Ovary (tissue), 9 donors: ENCODE measurements around the gene CSTF3. TPM values are rescaled to one million over a fixed set of nuclear protein-coding genes. Genes with fewer than 3 reads are reported as not detected.

ENCODE experiments used
- DNase-seq, 5 donors: peaks; one replicate each; pipeline ENCODE4 v3.0.0-alpha.2; 2019 to 2020
- H3K27ac ChIP-seq, 2 donors: fragments of 200-600 bp; one replicate each; pipeline versions ENCODE4 v1.5.1 to v1.8.0; 2019 to 2022
- H3K27me3 ChIP-seq: fragments of 200-600 bp; one replicate; pipeline ENCODE4 v1.8.0; 2022
- H3K36me3 ChIP-seq: fragments of 200-600 bp; sonication (generic); one replicate; pipeline ENCODE4 v1.5.1; 2019
- H3K4me1 ChIP-seq: one replicate; pipeline ENCODE4 v1.8.1; 2013; ENCODE audit warnings: mild to moderate bottlenecking, moderate library complexity; ENCODE audit not compliant: insufficient read depth
- H3K4me3 ChIP-seq: fragments of 200-600 bp; sonication (generic); one replicate; pipeline ENCODE4 v1.5.1; 2017
- H3K9me3 ChIP-seq, 2 donors: fragments of 200-600 bp in 1 of 2; sonication (generic) in 1 of 2; one replicate each; pipeline versions ENCODE4 v1.5.1 to v1.8.1; 2013 to 2019; ENCODE audit warnings: mild to moderate bottlenecking in 1 of 2, moderate library complexity in 1 of 2
- EP300 ChIP-seq: sonication (generic); formaldehyde crosslinking; IDR thresholded peaks from one replicate; pipeline ENCODE4 v1.6.1; 2017; ENCODE audit warnings: antibody characterized with exemption
- POLR2A ChIP-seq: fragments of 450-650 bp; IDR thresholded peaks from one replicate; pipeline ENCODE4 v1.6.1; 2017; ENCODE audit warnings: antibody characterized with exemption, mild to moderate bottlenecking, moderate library complexity
- WGBS, 3 donors: extraction: QIAGEN DNeasy Blood & Tissue Kit in 1 of 3; methylation state at CpG; one replicate each; pipeline versions ENCODE4 v1.1.5 to v1.1.7; 2013 to 2017; 5-methylcytosine and 5-hydroxymethylcytosine counted together
- intact Hi-C, 4 donors: fragments of 100-400 bp; cut with DNase I; formaldehyde crosslinking; loops; one replicate each; pipeline versions ENCODE4 v1.11.0 to v1.15.1; 2022 to 2023
- polyA plus RNA-seq, 2 donors: library from polyadenylated mRNA; stranded (reverse); fragments of 200-250 nt in 1 of 2; fragments of 350-450 nt in 1 of 2; fragmentation: Illumina TruSeq in 1 of 2; extraction: RNeasy Lipid Tissue Mini Kit (QIAGEN cat#74804) in 1 of 2; gene quantifications; one replicate each; pipeline ENCODE4 v1.2.3, GENCODE V29; 2013 to 2014
- total RNA-seq, 7 donors: library from RNA; depleted of rRNA in 2 of 7; stranded (reverse); fragments of >200 nt in 2 of 7; fragmentation: NEBNext Ultra II Directional in 3 of 7; extraction: Animal tissue kit (Norgen Biotek cat#: 25700) in 3 of 7; gene quantifications; one replicate each; pipeline versions ENCODE4 v1.1.0 to v1.2.4, GENCODE V29; 2016 to 2023
- TF ChIP-seq, protein P1 (sequence below), 3 donors: fragments of 450-650 bp in 2 of 3; fragments of 200-600 bp in 1 of 3; IDR thresholded peaks; one replicate each; pipeline versions ENCODE4 v1.5.1 to v1.8.0; 2016 to 2022; ENCODE audit warnings: antibody characterized with exemption in 3 of 3, mild to moderate bottlenecking in 1 of 3
- donor health status: DM: no; HTN: no; CAD: no; lungs with moderate emphysema.
- donor health status: DM: no; HTN: no; CAD: no.
- donor health status: Bipolar disorder and iron deficiency.
- donor health status: DM: yes; HTN: yes; CAD: no.
- donor health status: DM: no; HTN: no; CAD: no.
- donor health status: DM: yes; HTN: yes; CAD: no.

Gene CSTF3
- total and polyA plus RNA-seq, 9 donors, result 7.4 to 28.8 (median 23.7) TPM

DNA sequence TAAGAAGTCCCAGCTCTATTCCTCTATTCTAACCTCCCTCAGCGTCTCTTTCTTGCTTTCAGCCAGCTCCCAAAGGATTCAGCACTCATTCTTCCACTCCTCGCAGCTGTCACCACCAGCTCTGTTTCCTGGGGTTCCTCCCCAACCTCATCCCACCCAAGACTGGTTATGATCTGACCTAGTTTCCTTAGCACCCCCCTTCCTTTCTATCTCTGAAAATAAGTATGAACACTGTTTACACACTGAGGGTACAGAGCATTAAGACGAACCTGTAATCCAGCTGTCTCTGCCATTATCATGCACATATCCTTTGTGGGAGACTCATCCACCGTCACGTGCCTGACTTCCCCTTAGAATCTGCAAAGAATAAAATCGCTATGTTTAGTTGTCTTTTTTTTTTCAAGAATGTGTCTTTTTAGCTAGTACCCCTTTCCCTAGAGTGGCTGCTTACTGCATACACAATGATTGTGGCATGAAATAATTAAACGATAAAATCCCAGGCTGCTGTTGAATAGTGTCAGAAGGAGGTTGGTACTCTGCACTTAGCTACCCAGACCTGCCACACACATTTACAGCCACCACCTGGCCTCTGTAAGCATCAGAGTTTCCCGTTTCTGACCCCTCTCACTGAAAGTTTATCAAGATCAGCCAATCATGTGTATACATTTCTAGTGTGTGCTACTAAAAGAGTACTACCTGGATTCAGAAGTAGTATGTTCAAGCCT, 26.9 kb upstream of the CSTF3 start:
- no peaks in the 10 kb centered on the region for H3K27me3 ChIP-seq
- 46 to 48% (median 47%) methylated on average over 8 of the region's 8 CpGs for WGBS, 3 donors
- no peaks in the 10 kb centered on the region for H3K9me3 ChIP-seq
- no peak overlapping the region for H3K27ac ChIP-seq
- no peaks in the 10 kb centered on the region for H3K4me1 ChIP-seq
- TF ChIP-seq EP300 (no peak), POLR2A (no peak)
- TF ChIP-seq, protein P1, sequence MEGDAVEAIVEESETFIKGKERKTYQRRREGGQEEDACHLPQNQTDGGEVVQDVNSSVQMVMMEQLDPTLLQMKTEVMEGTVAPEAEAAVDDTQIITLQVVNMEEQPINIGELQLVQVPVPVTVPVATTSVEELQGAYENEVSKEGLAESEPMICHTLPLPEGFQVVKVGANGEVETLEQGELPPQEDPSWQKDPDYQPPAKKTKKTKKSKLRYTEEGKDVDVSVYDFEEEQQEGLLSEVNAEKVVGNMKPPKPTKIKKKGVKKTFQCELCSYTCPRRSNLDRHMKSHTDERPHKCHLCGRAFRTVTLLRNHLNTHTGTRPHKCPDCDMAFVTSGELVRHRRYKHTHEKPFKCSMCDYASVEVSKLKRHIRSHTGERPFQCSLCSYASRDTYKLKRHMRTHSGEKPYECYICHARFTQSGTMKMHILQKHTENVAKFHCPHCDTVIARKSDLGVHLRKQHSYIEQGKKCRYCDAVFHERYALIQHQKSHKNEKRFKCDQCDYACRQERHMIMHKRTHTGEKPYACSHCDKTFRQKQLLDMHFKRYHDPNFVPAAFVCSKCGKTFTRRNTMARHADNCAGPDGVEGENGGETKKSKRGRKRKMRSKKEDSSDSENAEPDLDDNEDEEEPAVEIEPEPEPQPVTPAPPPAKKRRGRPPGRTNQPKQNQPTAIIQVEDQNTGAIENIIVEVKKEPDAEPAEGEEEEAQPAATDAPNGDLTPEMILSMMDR (IDR thresholded peaks at IDR 0.05), result no peak
- no peak overlapping the region for H3K4me3 ChIP-seq
- no peaks in the 10 kb centered on the region for H3K36me3 ChIP-seq
- intact Hi-C loops, result no loop called here
- no peak for DNase-seq

DNA sequence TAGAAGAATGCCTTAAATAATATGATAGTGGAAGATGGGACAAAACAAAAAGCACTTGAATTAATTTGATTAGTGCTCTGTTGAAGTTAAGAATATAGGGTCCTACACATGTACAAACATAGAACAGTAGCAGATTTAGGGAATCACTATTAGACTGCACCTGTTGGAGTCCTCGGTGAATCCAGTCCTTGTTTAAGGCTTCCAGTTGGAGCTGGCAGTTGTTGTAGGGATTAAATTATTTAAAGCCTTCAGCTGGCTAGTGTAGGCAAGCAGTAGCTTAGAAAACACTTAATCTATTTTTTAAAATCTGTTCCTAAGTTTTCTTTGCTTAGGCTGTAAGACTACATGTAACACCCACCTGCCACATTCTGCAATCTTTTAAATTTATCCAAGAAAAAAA, 24.5 kb upstream of the CSTF3 start:
- Histone ChIP-seq H3K4me3 (no peak overlapping the region), H3K9me3 (no peaks in the 10 kb centered on the region), H3K27ac (no peak overlapping the region), H3K36me3 (no peaks in the 10 kb centered on the region), H3K27me3 (no peaks in the 10 kb centered on the region), H3K4me1 (no peaks in the 10 kb centered on the region)
- no peak for TF ChIP-seq POLR2A
- no peak for TF ChIP-seq EP300
- TF ChIP-seq, protein P1 (IDR thresholded peaks at IDR 0.05), result no peak
- no peak for DNase-seq
- 79 to 82% (median 80%) methylated on average over 1 of the region's 1 CpG for WGBS, 3 donors
- intact Hi-C loops, result no loop called here

DNA sequence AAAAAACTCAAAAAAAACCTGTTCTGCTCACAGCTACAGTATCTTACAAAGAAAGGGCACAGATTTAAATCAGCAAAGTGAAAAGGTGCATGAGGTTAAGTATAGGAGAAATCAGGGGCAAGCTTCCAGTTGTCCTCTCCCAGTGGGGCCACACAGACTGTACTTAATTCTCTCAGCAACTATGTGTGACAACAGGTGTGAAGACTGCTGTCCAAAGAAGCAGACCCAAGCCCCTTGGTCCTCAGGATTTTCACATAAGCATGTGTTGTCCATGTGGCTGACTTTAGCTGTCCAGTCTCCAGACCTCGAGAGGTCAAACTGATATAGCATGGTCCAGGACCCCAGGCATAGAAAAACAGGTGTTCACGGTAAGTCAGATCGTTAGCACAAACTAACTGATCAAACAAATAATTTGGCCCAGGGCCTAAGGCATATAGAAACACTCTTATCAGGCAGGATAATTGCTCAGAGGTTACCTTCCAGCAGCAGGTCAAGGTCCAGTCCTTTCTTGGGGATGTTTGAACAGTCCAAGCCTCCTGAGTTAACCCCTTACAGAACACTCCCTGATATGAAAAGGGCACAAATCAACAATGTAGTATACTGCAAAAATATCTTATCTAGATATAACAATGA, 21.1 kb upstream of the CSTF3 start:
- no peak overlapping the region for H3K27ac ChIP-seq
- WGBS, 3 donors, result 28 to 40% (median 30%) methylated on average over 3 of the region's 3 CpGs

DNA sequence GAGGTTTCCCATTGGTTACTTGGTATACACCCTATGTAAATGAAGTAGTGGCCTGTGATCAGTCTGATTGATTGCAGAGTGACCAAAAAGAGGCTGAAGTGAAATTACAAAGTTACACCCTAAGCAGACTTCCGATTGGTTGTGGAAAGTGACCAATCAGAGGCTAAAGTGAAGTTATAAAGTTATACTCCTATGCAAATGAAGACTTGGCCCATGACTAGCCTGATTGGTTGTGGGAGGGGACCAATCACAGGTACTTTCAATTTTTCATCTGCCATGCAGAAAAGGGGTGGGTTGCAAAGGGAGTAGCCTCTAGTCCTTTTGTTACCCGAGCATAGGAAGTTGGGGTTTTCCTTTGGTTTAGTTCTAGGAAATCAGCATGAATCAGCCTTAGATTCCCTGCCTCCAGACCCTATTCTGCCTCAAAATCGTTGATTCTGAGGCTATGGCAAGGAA, 18.1 kb upstream of the CSTF3 start:
- TF ChIP-seq POLR2A, result no peak
- TF ChIP-seq EP300, result no peak
- TF ChIP-seq, protein P1 (IDR thresholded peaks at IDR 0.05), result no peak
- no peaks in the 10 kb centered on the region for H3K36me3 ChIP-seq
- H3K9me3 ChIP-seq, result no peaks in the 10 kb centered on the region
- DNase-seq, result no peak
- WGBS, 3 donors, result 74 to 79% (median 78%) methylated on average over 3 of the region's 3 CpGs
- no peaks in the 10 kb centered on the region for H3K27me3 ChIP-seq
- H3K4me3 ChIP-seq, result no peak overlapping the region
- H3K27ac ChIP-seq, result no peak overlapping the region
- no peaks in the 10 kb centered on the region for H3K4me1 ChIP-seq
- intact Hi-C loops, result no loop called here

More for the DNA sequence above, 21.1 kb upstream of the CSTF3 start:
- no peaks in the 10 kb centered on the region for H3K27me3 ChIP-seq
- no peaks in the 10 kb centered on the region for H3K4me1 ChIP-seq
- intact Hi-C loops, result no loop called here
- no peak for DNase-seq
- no peaks in the 10 kb centered on the region for H3K36me3 ChIP-seq
- TF ChIP-seq, protein P1 (IDR thresholded peaks at IDR 0.05), result no peak
- TF ChIP-seq POLR2A, result no peak
- no peak for TF ChIP-seq EP300
- no peaks in the 10 kb centered on the region for H3K9me3 ChIP-seq
- H3K4me3 ChIP-seq, result no peak overlapping the region
